Heart left ventricle (tissue), 16 donors: Measurements from ENCODE around the gene COX7A2L. TPM values are rescaled to one million over a fixed set of nuclear protein-coding genes. Genes with fewer than 3 reads are reported as not detected.

Source experiments
- ATAC-seq, 4 donors: fragments of 200-7000 bp; cut with Tn5 transposase; one replicate each; pipeline ENCODE4 v1.9.1; 2020 to 2022; ENCODE audit warnings: moderate library complexity in 4 of 4, mild to moderate bottlenecking in 3 of 4, moderate number of reproducible peaks in 1 of 4
- DNase-seq, 5 donors: peaks; one replicate each; pipeline ENCODE4 v3.0.0-alpha.2; 2020
- H3K27ac ChIP-seq, 12 donors: fragments of 200-600 bp; sonication (generic) in 4 of 12; one replicate each; pipeline versions ENCODE4 v1.5.0 to v1.8.0; 2016 to 2022; ENCODE audit warnings: mild to moderate bottlenecking in 2 of 12
- H3K27me3 ChIP-seq, 9 donors: fragments of 200-600 bp; sonication (generic) in 2 of 9; one replicate each; pipeline versions ENCODE4 v1.5.1 to v1.8.0; 2016 to 2022; ENCODE audit warnings: mild to moderate bottlenecking in 3 of 9
- H3K36me3 ChIP-seq, 9 donors: fragments of 200-600 bp; sonication (generic) in 2 of 9; one replicate each; pipeline versions ENCODE4 v1.5.0 to v1.8.0; 2018 to 2022; ENCODE audit warnings: mild to moderate bottlenecking in 2 of 9
- H3K4me1 ChIP-seq, 12 donors: fragments of 200-600 bp; sonication (generic) in 4 of 12; one replicate each; pipeline versions ENCODE4 v1.5.0 to v1.8.0; 2016 to 2022; ENCODE audit warnings: mild to moderate bottlenecking in 3 of 12
- H3K4me3 ChIP-seq, 12 donors: fragments of 200-600 bp; sonication (generic) in 4 of 12; one replicate each; pipeline versions ENCODE4 v1.5.0 to v1.8.0; 2017 to 2022; ENCODE audit warnings: mild to moderate bottlenecking in 9 of 12, moderate library complexity in 4 of 12
- H3K9me3 ChIP-seq, 12 donors: fragments of 200-600 bp; sonication (generic) in 4 of 12; one replicate each; pipeline versions ENCODE4 v1.5.0 to v1.8.0; 2016 to 2022; ENCODE audit warnings: mild to moderate bottlenecking in 1 of 12
- POLR2A ChIP-seq, 2 donors: fragments of 450-650 bp; IDR thresholded peaks; one replicate each; pipeline ENCODE4 v1.6.1; 2017; ENCODE audit warnings: antibody characterized with exemption in 2 of 2, mild to moderate bottlenecking in 2 of 2, moderate library complexity in 2 of 2
- WGBS, 4 donors: extraction: QIAGEN DNeasy Blood & Tissue Kit in 2 of 4; methylation state at CpG; one replicate each; pipeline versions ENCODE4 v1.1.5 to v1.1.7; 2013 to 2018; 5-methylcytosine and 5-hydroxymethylcytosine counted together
- intact Hi-C, 10 donors: fragments of 100-400 bp; cut with DNase I; formaldehyde crosslinking; loops; one replicate each; pipeline versions ENCODE4 v1.11.1 to v1.14.2; 2022
- polyA plus RNA-seq, 2 donors: library from polyadenylated mRNA; stranded (reverse); fragments of 200-250 nt; gene quantifications; one replicate each; pipeline ENCODE4 v1.2.3, GENCODE V29; 2013
- total RNA-seq, 9 donors: library from RNA; depleted of rRNA in 2 of 9; stranded (reverse); fragments of >200 nt in 2 of 9; fragmentation: NEBNext Ultra II Directional in 3 of 9; extraction: Animal tissue kit (Norgen Biotek cat#: 25700) in 3 of 9; gene quantifications; one replicate each; pipeline versions ENCODE4 v1.1.0 to v1.2.4, GENCODE V29; 2016 to 2023
- TF ChIP-seq, protein P1 (sequence below), 12 donors: fragments of 200-600 bp; sonication (generic) in 4 of 12; IDR thresholded peaks; one replicate each; pipeline versions ENCODE4 v1.5.0 to v1.8.0; 2018 to 2022; ENCODE audit warnings: antibody characterized with exemption in 12 of 12, mild to moderate bottlenecking in 5 of 12
- donor health status: ischemic (EF 13 %, LVEDD 7.1; RV severe dilation, severe dysfunction).
- donor health status: healthy with polysubstance abuse.
- donor health status: DM: no; HTN: yes; CAD: no.
- donor health status: DM: no; HTN: no; CAD: no.
- donor health status: ischemic (EF 25% LVEDD 6.9; RV normal size, moderate dysfunction).
- donor health status: ischemic (EF 25% LVEDD 5.7; RV mildly dilated, moderate dysfunction).
- donor health status: healthy.
- donor health status: DM: yes; HTN: yes; CAD: no.
- donor health status: ischemic (EF 35%, LVEDD 5.7; RV mildly dilated, moderate dysfunction).
- donor health status: nonischemic (EF 11% LVEDD 7.7; RV severe dilation, severe dysfunction).
- donor health status: DM: yes; HTN: yes; CAD: no.
- donor health status: PGD.
- donor health status: ischemic (EF 29% LVEDD 5.4; RV normal size, mild dysfunction).
- donor health status: nonischemic (EF 23%, LVEDD 6.1; RV moderate dilation, normal function).

The COX7A2L gene
- total and polyA plus RNA-seq, 11 donors, result 57.2 to 138 (median 105) TPM

- Histone ChIP-seq H3K4me1 (no peaks in the 10 kb centered on the region), H3K9me3 (no peaks in the 10 kb centered on the region), H3K27me3 (no peaks in the 10 kb centered on the region), H3K27ac (no peak overlapping the region), H3K36me3 (peaks cover 0 to 87% (median 60%) of the 10 kb centered on the region in 9 donors), H3K4me3 (no peak overlapping the region)
- DNase-seq (no peak), ATAC-seq (no peak)
- intact Hi-C loops, result no loop called here
- WGBS, 4 donors, result 95 to 98% (median 97%) methylated on average over 2 of the region's 2 CpGs
- TF ChIP-seq POLR2A (IDR thresholded peaks at IDR 0.05), result no peak
These were observed 56.8 kb downstream of the COX7A2L start for GRCh38 chr2:42304059-42304713.

GRCh38 chr2:42303252-42303651, 57.8 kb downstream of the COX7A2L start:
- ATAC-seq (no peak), DNase-seq (no peak)
- 96 to 98% (median 97%) methylated on average over 3 of the region's 3 CpGs for WGBS, 4 donors
- Histone ChIP-seq H3K4me3 (no peak overlapping the region), H3K36me3 (peaks cover 0 to 90% (median 59%) of the 10 kb centered on the region in 9 donors), H3K27me3 (no peaks in the 10 kb centered on the region), H3K27ac (no peak overlapping the region), H3K9me3 (no peaks in the 10 kb centered on the region), H3K4me1 (peaks cover 0 to 5% (median 0%) of the 10 kb centered on the region in 12 donors)
- intact Hi-C loops, result no loop called here
- no peak for TF ChIP-seq POLR2A (IDR thresholded peaks at IDR 0.05)

DNA sequence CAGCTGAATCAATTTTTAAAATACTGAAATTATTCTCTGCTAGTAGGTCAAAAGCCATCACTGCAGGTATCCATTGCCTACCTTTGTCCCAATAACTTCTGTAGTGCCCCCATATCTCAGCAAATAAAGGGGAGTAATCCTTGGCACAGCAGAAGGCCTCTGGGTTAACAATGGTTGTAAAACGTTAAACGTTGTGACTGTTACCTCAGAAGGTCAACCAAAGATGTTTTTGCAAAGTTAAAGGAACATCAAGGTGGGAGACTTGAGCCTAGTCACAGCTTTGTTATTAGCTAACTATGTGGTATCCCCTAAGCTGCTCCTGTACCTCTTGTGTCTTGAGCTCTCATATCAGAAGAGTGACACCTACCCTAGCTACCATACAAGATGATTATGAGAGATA, 60.5 kb downstream of the COX7A2L start:
- 82 to 88% (median 85%) methylated on average over 2 of the region's 2 CpGs for WGBS, 4 donors
- intact Hi-C loops, result no loop called here
- no peaks in the 10 kb centered on the region for H3K27me3 ChIP-seq
- ATAC-seq, result no peak
- no peaks in the 10 kb centered on the region for H3K9me3 ChIP-seq
- no peak for DNase-seq
- H3K27ac ChIP-seq, result no peak overlapping the region
- no peak overlapping the region for H3K4me3 ChIP-seq
- H3K4me1 ChIP-seq, result peaks cover 0 to 21% (median 0%) of the 10 kb centered on the region in 12 donors
- TF ChIP-seq, protein P1, sequence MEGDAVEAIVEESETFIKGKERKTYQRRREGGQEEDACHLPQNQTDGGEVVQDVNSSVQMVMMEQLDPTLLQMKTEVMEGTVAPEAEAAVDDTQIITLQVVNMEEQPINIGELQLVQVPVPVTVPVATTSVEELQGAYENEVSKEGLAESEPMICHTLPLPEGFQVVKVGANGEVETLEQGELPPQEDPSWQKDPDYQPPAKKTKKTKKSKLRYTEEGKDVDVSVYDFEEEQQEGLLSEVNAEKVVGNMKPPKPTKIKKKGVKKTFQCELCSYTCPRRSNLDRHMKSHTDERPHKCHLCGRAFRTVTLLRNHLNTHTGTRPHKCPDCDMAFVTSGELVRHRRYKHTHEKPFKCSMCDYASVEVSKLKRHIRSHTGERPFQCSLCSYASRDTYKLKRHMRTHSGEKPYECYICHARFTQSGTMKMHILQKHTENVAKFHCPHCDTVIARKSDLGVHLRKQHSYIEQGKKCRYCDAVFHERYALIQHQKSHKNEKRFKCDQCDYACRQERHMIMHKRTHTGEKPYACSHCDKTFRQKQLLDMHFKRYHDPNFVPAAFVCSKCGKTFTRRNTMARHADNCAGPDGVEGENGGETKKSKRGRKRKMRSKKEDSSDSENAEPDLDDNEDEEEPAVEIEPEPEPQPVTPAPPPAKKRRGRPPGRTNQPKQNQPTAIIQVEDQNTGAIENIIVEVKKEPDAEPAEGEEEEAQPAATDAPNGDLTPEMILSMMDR (IDR thresholded peaks at IDR 0.05), result no peak
- no peak for TF ChIP-seq POLR2A (IDR thresholded peaks at IDR 0.05)
- peaks cover 0 to 87% (median 55%) of the 10 kb centered on the region in 9 donors for H3K36me3 ChIP-seq

Other genes starting within 250 kb of the COX7A2L start
- 10 to 100 TPM in 2 of 9 donors, 1 to 10 TPM in 7; 3.5 to 32.8 (median 5.7) TPM for gene EML4, start 191.9 kb downstream of the COX7A2L start, total RNA-seq
- gene EML4, start 191.9 kb downstream of the COX7A2L start, polyA plus RNA-seq, result 1 to 10 TPM; 2.3 to 3.7 TPM
- gene KCNG3, start 132.8 kb upstream of the COX7A2L start, total RNA-seq, result not detected
- not detected for gene KCNG3, start 132.8 kb upstream of the COX7A2L start, polyA plus RNA-seq
- gene MTA3, start 207.4 kb upstream of the COX7A2L start, total RNA-seq, result 10 to 100 TPM; 15.3 to 31.8 (median 26.4) TPM
- gene MTA3, start 207.4 kb upstream of the COX7A2L start, polyA plus RNA-seq, result 10 to 100 TPM; 11.9 to 20.9 TPM